Pericardium fibroblast (primary cell): Measurements from ENCODE around the gene THOC7. TPM values are rescaled to one million over a fixed set of nuclear protein-coding genes. Genes with fewer than 3 reads are reported as not detected.

Experiments used
- total RNA-seq: library from RNA; depleted of rRNA; stranded (reverse); fragments of >200 nt; gene quantifications from 2 replicates; pipeline ENCODE4 v1.2.3, GENCODE V29; 2015

Gene THOC7
- total RNA-seq, result 46.4 and 47.0 TPM in 2 replicates

DNA sequence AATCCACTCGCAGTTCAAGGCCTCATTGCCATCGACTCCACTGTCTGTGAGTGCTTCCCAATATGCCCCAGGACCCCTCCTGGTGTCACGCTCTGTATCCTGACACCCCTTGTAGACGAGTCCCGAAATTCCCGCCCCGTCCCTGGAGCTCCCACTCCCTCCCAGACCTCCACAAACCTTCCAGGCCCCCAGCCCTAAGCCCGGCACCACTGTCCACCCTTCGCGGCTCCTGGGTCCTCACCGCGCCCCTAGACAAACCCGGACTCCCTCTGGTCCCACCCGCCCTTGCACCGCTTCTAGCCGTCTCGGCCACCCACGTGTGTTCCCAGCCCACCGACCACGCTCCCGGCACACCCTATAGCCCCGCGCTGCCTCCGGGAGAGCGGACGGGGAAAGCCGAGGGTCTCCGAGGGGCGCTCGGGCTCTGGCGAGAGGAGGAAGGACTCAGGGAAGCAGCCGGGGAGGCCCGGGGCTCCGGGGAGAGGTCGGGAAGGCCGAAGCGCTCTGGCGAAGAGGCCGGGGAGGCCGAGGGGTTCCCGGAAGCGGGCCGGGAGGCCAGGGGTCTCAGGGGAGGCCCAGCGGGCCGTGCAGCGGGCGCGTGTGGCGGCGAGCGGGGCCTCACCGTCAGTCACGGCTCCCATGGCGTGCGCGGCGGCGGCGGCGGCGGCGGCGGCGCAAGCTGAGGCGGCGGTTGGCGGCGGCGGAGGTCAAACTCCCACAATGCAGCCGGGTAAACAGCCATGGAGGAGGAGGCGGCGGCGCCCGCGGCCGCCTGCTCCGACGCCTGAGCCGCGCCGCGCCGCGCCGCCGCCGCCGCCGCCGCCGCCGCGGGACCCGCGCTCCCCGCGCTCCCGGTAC lies at the start of gene THOC7, which contains the start of gene ATXN7:
TSS of gene THOC7 (minus strand) at position 656 of the 858 bp plus-strand sequence. CDS start at position 641, 15 bp downstream.
TSS of gene ATXN7 (plus strand) at position 718 of the 858 bp plus-strand sequence. CDS start 48,732 bp downstream, outside the sequence.

GRCh38 chr3:63911873-63912767 lies 48.5 kb upstream of the THOC7 start, which contains the start of gene SCAANT1:
SCAANT1 (minus strand) TSS chr3:63912383.

DNA sequence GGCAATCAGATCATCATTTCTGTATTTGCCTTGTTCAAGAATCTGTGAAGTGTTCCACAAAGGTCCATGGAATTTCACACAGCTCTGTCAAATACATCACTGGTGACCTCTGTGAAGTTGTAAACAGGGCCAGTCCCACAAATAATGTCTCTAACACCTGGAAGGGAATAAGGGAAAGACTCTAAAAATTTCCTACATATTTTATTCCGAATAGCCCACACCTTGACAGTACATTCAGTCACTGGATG lies 44.5 kb downstream of the THOC7 start, which contains the start of gene C3orf49:
TSS of gene C3orf49 (plus strand) at position 149 of the 248 bp plus-strand sequence. CDS start 173 bp downstream, outside the sequence.

Other genes with a start within 250 kb of the THOC7 start
- not detected in 2 replicates for gene SNTN, start 211.1 kb downstream of the THOC7 start, total RNA-seq
- gene C3orf49, start 44.5 kb downstream of the THOC7 start, total RNA-seq, result not detected in 2 replicates
- gene ATXN7, start 62 bp upstream of the THOC7 start, total RNA-seq, result 5.5 and 8.9 TPM in 2 replicates
- gene SCAANT1, start 48.6 kb upstream of the THOC7 start, total RNA-seq, result not detected in 2 replicates
- gene PSMD6, start 159.7 kb upstream of the THOC7 start, total RNA-seq, result 53.0 and 67.9 TPM in 2 replicates